ENCODE results near the gene PHKG2.

The PHKG2 gene

DNA sequence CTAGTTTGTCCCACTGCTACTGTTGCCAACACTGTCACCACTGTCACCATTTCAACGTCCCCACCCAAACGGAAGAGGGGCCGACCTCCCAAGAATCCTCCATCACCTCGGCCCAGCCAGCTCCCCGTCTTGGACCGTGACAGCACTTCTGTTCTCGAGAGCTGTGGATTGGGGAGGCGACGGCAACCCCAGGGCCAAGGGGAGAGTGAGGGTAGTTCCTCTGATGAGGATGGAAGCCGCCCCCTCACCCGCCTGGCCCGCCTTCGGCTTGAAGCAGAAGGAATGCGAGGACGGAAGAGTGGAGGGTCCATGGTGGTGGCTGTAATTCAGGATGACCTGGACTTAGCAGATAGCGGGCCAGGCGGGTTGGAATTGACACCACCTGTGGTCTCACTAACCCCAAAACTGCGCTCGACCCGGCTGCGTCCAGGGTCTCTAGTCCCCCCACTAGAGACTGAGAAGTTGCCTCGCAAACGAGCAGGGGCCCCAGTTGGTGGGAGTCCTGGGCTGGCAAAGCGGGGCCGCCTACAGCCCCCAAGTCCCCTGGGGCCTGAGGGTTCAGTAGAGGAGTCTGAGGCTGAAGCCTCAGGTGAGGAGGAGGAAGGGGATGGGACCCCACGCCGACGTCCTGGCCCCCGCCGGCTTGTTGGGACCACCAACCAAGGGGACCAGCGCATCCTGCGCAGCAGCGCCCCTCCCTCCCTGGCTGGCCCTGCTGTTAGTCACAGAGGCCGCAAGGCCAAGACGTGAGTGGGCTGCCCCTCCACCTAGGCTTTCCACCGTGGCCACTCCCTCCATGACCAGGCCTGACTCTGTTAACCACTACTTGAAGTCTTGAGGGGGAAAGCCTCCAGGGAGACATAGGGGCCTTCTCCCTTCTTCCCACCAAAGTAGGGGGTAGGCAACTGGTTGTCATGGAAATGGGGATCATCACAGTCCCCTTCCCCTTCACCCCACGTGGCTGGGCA is 9.0 kb upstream of the PHKG2 start:
- no peak for FAIRE-seq
- DNase-seq (ENCODE audit: insufficient read length, low spot score), result no peak
- no peak for TF ChIP-seq POLR2A (IDR thresholded peaks at IDR 0.05; ENCODE audit: low read depth, low read length)

DNA sequence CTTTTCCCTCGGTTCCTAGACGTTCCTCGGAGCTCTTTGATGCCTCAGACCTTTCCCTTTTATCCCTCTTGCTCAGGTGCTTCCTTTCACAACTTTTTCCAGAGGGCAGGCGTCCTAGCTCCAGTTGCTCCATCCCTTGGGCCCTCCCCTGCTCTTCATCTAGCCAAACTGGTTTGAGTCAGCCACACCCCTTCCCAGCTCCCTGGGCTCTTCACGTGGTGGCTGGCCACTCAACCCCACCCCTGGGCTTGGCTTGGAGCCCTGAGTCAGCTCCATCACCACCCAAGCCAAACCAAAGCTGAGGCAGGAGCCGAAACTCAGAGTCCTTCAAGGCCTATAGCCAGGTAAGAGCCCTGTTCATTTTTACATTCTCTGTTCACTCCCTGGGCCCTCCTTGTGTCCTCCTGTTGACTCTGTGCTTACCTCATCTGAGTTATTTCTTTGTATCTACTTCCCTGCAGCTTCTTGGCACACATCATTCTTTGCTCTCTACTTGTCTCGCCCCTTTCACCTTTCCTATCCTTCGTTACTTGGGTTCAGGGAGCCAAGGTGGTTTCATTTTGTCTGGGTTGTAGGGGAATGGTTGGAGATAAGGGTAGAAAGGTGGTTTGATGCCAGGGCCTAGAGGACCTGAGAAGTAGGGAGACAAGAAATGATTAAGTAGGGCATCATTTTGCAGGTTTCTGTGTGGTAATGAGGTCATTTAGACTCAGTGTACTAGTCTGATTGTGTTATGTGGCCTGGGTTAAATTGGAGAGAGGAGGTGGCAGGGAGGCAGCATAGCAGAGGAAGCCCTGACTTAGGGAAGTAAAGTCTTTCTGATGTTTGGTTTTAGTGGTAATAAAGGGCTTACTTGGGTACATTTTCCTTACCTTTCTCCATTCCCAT is 7.6 kb upstream of the PHKG2 start:
- FAIRE-seq (peak; percentile 84), DNase-seq (ENCODE audit: insufficient read length, low spot score) (peak; percentile 93)

DNA sequence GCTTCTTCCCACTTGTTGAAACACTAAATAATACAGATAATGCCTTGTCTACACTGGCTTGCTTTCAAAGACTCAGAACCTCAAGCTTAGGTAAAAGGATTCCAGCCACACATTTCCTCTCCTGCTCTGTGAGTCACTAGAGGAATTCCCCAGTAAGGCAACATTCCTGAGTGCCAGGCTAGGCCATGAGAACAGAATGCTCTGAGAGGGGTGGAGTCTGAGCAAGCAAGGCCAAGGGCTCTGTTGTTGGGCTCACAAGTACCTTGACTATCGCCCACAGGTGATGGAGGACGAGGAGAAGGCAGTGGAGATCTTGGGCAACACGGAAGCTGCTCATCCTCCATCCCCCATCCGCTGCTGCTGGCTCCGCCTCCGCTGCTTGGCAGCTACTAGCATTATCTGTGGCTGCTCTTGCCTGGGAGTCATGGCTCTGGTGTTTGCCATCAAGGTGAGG is 6.7 kb upstream of the PHKG2 start:
- no peak for TF ChIP-seq POLR2A (IDR thresholded peaks at IDR 0.05; ENCODE audit: low read depth, low read length)
- DNase-seq (ENCODE audit: insufficient read length, low spot score), result peak; percentile 86
- FAIRE-seq, result peak; percentile 91

More for the DNA sequence above, 7.6 kb upstream of the PHKG2 start:
- no peak for TF ChIP-seq POLR2A (IDR thresholded peaks at IDR 0.05; ENCODE audit: low read depth, low read length)

DNA sequence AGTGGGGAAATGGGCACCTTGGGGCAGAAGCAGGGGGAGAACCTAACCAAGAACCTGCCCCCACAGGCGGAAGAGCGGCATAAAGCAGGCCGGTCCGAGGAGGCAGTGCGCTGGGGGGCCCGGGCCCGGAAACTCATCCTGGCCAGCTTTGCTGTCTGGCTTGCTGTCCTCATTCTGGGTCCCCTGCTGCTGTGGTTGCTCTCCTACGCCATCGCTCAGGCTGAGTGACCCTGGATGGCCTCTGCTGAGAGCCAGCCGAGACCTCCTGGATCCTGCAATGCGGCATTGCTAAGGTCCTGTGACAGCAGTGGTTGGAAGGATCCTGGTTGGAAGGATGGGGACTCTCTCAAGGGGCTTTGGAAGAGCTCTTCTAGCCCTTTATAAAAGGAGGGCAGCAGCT is 4.5 kb upstream of the PHKG2 start:
- DNase-seq (ENCODE audit: insufficient read length, low spot score) (no peak), FAIRE-seq (no peak)
- no peak for TF ChIP-seq POLR2A (IDR thresholded peaks at IDR 0.05; ENCODE audit: low read depth, low read length)

DNA sequence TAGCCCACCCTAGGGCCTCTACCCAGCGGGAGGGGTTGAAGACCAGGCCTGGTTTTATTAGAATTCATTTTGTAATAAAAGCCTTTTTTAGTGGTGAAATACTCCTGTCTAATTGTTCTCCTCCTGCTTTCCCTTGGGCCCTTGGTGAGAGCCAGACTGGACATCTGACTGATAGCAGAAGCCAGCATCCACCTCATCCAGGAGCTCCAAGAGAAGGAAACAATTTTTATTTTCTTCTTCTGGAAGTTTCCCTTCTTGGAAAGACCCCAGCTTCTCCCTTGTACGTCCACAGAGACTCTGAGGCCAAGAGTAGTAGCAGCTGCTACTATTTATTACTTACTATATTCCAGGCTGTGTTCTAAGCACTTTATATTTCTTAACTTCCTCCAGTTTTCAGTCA is 4.0 kb upstream of the PHKG2 start:
- DNase-seq (ENCODE audit: insufficient read length, low spot score) (no peak), FAIRE-seq (no peak)
- no peak for TF ChIP-seq POLR2A (IDR thresholded peaks at IDR 0.05; ENCODE audit: low read depth, low read length)

DNA sequence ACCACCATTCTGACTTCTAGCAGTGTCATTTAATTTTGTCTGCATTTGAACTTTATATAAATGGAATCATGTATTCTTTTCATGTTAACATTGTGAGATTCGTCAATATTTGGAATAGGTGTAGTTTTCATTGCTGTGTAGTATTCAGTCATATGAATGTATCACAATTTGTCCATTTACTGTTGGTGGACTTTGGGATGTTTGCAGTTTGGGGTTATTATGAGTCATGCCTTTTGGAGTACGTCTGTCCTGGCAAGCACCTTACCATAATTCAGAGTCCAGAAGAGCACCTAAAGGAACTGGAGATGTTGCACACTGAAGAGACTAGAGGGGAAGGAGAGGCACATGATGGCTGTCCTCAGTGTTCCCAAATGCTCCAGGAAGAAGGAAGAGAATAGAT is 3.1 kb upstream of the PHKG2 start:
- DNase-seq (ENCODE audit: insufficient read length, low spot score), result no peak

DNA sequence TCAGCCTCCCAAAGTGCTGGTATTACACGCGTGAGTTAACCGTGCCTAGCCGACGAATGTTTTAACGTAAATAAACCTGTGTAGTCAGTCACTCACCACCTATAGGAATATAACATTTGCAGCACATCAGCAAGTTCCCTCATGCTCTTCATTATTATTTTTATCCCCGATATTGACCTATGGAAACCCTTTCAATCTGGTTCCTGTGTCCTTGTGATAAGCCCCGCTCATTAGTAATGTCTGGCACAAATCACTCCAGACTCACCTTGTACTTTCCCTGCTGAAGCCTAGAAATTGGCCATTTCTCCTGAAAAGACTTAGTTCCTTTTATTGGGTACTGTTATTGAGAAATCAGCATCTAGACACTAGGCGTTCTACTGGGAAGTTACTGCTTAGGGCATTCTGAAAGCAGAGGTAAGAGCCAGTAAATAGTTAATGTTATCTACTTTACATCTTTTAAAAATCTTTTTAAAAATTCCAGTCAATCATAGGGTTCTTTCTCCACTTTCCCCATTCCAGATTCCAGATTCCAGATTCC is 1.5 kb upstream of the PHKG2 start:
- no peak for FAIRE-seq
- no peak for DNase-seq (ENCODE audit: insufficient read length, low spot score)
- no peak for TF ChIP-seq POLR2A (IDR thresholded peaks at IDR 0.05; ENCODE audit: low read depth, low read length)

More for the DNA sequence above, 3.1 kb upstream of the PHKG2 start:
- no peak for FAIRE-seq
- TF ChIP-seq POLR2A (IDR thresholded peaks at IDR 0.05; ENCODE audit: low read depth, low read length), result no peak

DNA sequence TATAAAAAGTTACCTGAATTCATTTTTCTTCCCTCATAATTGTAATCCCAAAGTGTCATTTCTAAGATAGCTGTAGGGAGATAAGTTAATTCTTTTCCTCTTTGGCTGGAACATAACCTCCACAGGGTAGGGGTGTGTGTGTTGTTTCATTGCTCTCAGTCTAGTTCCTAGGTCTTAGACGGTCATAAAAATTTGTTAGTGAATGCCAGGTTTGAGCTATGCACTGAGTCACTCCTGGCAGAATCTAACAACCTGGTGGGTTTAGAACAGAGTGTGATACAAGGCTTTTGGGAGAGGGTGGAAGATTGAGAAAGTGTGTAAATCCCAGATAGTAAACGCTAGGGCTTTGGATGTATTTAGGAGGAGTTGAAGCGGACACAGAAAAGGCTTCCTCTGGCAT is 894 bp upstream of the PHKG2 start:
- TF ChIP-seq POLR2A (IDR thresholded peaks at IDR 0.05; ENCODE audit: low read depth, low read length), result no peak
- DNase-seq (ENCODE audit: insufficient read length, low spot score) (no peak), FAIRE-seq (no peak)

DNA sequence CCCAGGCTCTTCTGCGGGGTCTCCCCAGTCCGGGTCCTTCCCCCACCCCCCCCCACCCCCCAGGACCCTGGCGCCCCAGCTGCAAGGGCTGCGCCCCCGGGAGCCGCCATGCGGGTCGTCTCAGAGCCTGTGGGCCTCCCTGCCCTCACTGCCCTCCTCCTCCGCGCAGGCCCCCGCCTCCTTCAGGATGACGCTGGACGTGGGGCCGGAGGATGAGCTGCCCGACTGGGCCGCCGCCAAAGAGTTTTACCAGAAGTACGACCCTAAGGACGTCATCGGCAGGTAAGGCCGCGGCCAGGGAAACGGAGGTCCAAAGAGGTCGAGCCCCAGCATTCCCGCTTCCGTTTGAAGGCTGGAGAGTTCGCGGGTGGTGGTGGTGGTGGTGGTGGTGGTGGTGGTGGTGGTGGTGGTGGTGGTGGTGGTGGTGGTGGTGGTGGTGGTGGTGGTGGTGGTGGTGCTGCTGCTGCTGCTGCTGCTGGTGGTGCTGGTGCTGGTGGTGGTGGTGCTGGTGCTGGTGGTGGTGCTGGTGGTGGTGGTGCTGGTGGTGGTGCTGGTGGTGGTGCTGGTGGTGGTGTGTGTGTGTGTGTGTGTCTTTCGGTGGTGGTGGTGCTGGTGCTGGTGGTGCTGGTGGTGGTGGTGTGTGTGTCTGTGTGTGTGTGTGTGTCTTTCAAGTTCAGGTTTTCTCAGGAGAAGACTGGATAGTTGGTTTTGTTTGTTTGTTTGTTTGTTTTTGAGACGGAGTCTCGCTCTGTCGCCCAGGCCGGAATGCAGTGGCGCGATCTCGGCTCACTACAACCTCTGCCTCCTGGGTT is 615 bp downstream of the PHKG2 start:
- DNase-seq (ENCODE audit: insufficient read length, low spot score) (no peak), FAIRE-seq (no peak)
- no peak for TF ChIP-seq POLR2A (IDR thresholded peaks at IDR 0.05; ENCODE audit: low read depth, low read length)

DNA sequence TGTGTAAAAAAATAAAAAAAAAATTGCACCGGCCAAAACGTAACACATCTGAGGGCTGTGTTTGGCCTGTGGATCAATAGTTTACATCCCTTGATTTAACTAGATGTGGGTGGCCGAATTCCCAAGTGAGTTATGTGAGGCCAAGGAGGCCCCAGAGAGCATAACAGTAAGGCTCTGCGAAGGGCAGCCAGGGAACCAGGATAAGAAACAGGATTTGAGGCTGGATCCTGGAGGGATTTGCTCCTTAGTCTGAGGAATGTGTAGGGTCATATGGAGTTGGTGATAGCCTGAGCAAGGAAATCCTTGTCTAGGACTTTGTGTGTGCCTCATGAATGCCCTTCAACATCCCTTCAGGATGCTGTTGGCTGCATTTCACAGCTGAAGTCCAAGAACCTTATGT is 2.0 kb downstream of the PHKG2 start:
- FAIRE-seq (no peak), DNase-seq (ENCODE audit: insufficient read length, low spot score) (no peak)
- TF ChIP-seq POLR2A (IDR thresholded peaks at IDR 0.05; ENCODE audit: low read depth, low read length), result no peak

DNA sequence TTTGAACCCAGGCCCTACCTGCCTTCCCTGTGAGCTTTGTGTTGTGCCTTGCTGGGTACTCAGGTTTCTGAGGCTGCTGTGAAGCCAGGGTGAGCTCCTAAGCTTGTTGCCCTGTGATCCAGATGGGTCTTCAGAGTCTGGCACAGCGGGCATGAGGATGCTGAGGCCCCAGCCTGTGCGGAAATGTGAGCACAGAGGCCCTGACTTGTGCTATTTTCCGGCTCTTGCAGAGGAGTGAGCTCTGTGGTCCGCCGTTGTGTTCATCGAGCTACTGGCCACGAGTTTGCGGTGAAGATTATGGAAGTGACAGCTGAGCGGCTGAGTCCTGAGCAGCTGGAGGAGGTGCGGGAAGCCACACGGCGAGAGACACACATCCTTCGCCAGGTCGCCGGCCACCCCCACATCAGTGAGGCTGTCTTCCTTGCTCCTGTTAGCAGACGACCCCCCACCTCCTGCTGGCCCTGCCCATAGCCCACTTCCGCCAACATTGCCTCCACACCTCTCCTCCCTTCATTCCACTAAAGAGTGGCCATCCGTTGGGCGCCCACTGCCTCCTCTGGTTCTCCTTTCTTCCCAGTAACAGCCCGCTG is 2.7 kb downstream of the PHKG2 start:
- DNase-seq (ENCODE audit: insufficient read length, low spot score), result no peak
- no peak for FAIRE-seq
- TF ChIP-seq POLR2A (IDR thresholded peaks at IDR 0.05; ENCODE audit: low read depth, low read length), result no peak

DNA sequence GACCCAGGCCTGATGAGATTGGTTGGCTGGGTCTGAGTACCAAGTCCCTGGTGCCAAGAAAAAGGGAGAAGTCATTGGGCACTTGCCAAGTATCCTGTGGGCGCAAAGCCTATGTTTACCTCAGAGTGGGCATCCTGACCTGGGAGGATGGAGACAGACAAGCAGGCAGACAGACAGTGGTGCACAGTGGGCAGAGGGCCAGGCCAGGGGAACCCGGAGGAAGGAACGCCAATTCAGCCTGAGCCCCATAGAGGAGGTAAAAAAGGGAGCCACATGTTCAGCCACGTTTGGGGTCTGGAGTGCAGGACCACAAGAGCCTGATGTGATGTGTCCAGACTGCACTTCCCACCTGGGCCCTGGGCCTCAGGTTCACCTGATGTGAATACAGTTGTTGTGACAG is 5.4 kb downstream of the PHKG2 start:
- no peak for DNase-seq (ENCODE audit: insufficient read length, low spot score)
- no peak for TF ChIP-seq POLR2A (IDR thresholded peaks at IDR 0.05; ENCODE audit: low read depth, low read length)

More for the DNA sequence above, 5.4 kb downstream of the PHKG2 start:
- no peak for FAIRE-seq

All from H54 (cell line).